HG02852 (cell line): ENCODE measurements around the gene LUC7L2.
"Not testable (repeated sequence)": the region's sequence is repeated elsewhere in the genome, so short reads cannot be mapped to it uniquely, and the experiment has no call there.

Experiments used
- ATAC-seq: cut with Tn5 transposase; IDR thresholded peaks from one replicate; pipeline ENCODE4 v1.9.1; 2021; ENCODE audit warnings: mild to moderate bottlenecking, moderate library complexity; ENCODE audit not compliant: unreplicated experiment

LUC7L2 gene

GRCh38 chr7:139394540-139394939, 34.8 kb downstream of the LUC7L2 start:
- no peak for ATAC-seq

- ATAC-seq: no peak
These were observed 36.7 kb downstream of the LUC7L2 start for GRCh38 chr7:139396323-139396951.

GRCh38 chr7:139397192-139397591, 37.5 kb downstream of the LUC7L2 start:
- ATAC-seq: no peak

- no peak for ATAC-seq
These were observed 43.9 kb downstream of the LUC7L2 start for GRCh38 chr7:139403601-139404000.

GRCh38 chr7:139407555-139407954, 47.9 kb downstream of the LUC7L2 start:
- no peak for ATAC-seq

GRCh38 chr7:139414743-139415402, 55.2 kb downstream of the LUC7L2 start:
- not testable (repeated sequence) for ATAC-seq

GRCh38 chr7:139416405-139416804, 56.7 kb downstream of the LUC7L2 start:
- ATAC-seq: no peak

- no peak for ATAC-seq
These were observed 57.8 kb downstream of the LUC7L2 start for GRCh38 chr7:139417478-139417877.

GRCh38 chr7:139421123-139421522, 61.4 kb downstream of the LUC7L2 start:
- no peak for ATAC-seq

GRCh38 chr7:139422126-139422525, 62.4 kb downstream of the LUC7L2 start:
- no peak for ATAC-seq

- no peak for ATAC-seq
These were observed 63.4 kb downstream of the LUC7L2 start for GRCh38 chr7:139423091-139423490.

- ATAC-seq: no peak
These were observed 64.3 kb downstream of the LUC7L2 start for GRCh38 chr7:139424004-139424403.

GRCh38 chr7:139425701-139426100, 66.0 kb downstream of the LUC7L2 start:
- ATAC-seq: not testable (repeated sequence)

- no peak for ATAC-seq
These were observed 66.7 kb downstream of the LUC7L2 start for GRCh38 chr7:139426258-139427028.

- ATAC-seq: no peak
These were observed 67.3 kb downstream of the LUC7L2 start for GRCh38 chr7:139427029-139427420.

- no peak for ATAC-seq
These were observed 68.1 kb downstream of the LUC7L2 start for GRCh38 chr7:139427788-139428187.

- ATAC-seq: not testable (repeated sequence)
These were observed 70.0 kb downstream of the LUC7L2 start for GRCh38 chr7:139429735-139430134.

- no peak for ATAC-seq
These were observed 70.7 kb downstream of the LUC7L2 start for GRCh38 chr7:139430443-139430842.

- ATAC-seq: no peak
These were observed 71.3 kb downstream of the LUC7L2 start for GRCh38 chr7:139431010-139431409.

GRCh38 chr7:139431459-139431858, 71.8 kb downstream of the LUC7L2 start:
- no peak for ATAC-seq

- no peak for ATAC-seq
These were observed 77.1 kb downstream of the LUC7L2 start for GRCh38 chr7:139436806-139437205.

GRCh38 chr7:139439375-139439774, 79.7 kb downstream of the LUC7L2 start:
- ATAC-seq: no peak
